Inflammatory macrophage treated with lipopolysaccharide for 4 hours (primary cell): ENCODE measurements around the gene PAM16.
A peak's percentile ranks its signal among the peaks of the same experiment; 100 is the strongest.

Experiments used
- DNase-seq: peaks from one replicate; pipeline ENCODE4 v3.0.0-alpha.2; 2020

The PAM16 gene

GRCh38 chr16:4317532-4318450, 33.3 kb downstream of the PAM16 start:
- no peak for DNase-seq

GRCh38 chr16:4316864-4317531, 34.1 kb downstream of the PAM16 start:
- no peak for DNase-seq

- no peak for DNase-seq
Observed at GRCh38 chr16:4316108-4316863, 34.8 kb downstream of the PAM16 start.

- no peak for DNase-seq
Observed at GRCh38 chr16:4315186-4316107, 35.7 kb downstream of the PAM16 start, which contains the start of gene GLIS2. Gene GLIS2, plus strand, starts transcription at chr16:4316067. Its CDS starts 16,214 bp downstream, at chr16:4332281.

- no peak for DNase-seq
Observed at GRCh38 chr16:4314532-4315185, 36.5 kb downstream of the PAM16 start.

- peak; percentile 53 for DNase-seq
Observed at GRCh38 chr16:4313563-4314531, 37.3 kb downstream of the PAM16 start.

DNA sequence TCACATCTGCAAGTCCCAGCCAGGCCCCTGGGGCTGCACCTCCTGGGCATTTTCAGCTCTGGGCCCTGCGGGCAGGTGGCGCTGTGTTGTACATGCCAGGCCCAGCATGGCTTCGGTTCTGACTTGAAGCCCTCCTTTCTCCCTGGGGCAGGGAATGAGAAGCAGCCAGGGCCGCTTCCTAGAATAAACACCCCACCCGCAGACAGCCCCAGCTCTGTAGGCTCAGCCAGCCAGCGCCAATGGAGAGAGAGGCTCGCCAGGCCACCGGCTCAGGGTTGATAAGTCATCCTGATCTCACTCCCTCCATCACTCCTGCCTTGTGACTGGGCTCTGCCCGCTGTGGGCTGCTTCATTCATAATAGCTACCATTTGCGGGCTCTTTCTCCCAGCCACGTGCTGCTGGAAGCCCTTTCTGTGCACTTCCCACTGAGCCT, 41.3 kb downstream of the PAM16 start:
- DNase-seq, result peak; percentile 56

- peak; percentile 30 for DNase-seq
Observed at GRCh38 chr16:4309102-4309832, 41.9 kb downstream of the PAM16 start.

- peak; percentile 96 for DNase-seq
Observed at GRCh38 chr16:4307215-4308037, 43.7 kb downstream of the PAM16 start.

DNA sequence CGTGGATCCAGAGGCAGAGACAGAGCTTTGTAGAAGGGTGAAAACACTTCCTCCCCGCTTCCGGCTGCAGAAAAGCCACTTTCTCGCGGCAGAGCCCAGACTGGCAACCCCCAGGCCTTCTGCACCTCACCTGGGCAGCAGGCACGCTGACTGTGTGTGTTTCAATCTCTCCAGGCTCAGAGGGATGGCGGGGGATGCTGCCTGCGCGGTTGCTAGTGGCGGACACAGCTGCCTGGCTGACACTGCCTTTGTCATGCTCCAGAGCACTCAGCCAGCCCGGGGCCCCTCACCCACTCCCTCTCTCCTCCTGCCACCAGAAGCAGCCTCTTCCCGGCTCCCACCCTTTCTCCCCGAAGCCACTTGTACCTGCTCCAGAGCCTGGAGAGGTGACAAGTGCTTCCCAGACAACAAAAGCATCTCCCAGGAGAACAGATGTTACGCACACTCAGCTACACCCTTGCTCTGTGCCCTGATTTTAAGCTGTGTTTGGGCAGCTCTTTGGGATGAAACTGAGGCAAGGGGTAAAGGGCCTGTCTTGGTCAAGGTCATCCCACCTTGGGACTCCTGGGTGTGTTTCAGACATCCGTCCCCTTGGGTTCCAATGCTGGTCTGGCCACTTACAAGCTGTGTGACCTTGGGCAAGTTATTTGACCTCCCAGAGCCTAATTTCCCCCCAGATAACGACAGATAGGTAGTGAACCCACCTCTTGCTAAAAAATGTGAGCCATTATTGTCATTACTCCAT, 44.5 kb downstream of the PAM16 start:
- DNase-seq, result no peak

GRCh38 chr16:4303973-4304372, 47.1 kb downstream of the PAM16 start:
- no peak for DNase-seq

DNA sequence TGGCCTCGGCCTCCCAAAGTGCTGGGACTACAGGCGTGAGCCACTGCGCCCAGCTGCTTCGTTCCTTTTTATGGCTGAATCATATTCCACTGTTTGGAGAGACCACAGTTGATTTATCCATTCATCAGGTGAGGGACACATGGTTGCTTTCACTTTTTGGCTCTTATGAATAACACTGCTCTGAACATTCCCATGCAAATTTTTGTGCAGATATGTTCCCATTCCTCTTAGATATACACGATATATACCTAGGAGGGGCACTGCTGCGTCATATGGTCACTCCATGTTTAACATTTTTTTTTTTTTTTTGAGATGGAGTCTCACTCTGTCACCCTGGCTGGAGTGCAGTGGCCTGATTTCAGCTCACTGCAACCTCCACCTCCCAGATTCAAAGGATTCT, 49.2 kb downstream of the PAM16 start:
- DNase-seq, result no peak

- DNase-seq, result no peak
Observed at GRCh38 chr16:4301177-4301576, 49.9 kb downstream of the PAM16 start.

- DNase-seq, result no peak
Observed at GRCh38 chr16:4298761-4299522, 52.2 kb downstream of the PAM16 start.

DNA sequence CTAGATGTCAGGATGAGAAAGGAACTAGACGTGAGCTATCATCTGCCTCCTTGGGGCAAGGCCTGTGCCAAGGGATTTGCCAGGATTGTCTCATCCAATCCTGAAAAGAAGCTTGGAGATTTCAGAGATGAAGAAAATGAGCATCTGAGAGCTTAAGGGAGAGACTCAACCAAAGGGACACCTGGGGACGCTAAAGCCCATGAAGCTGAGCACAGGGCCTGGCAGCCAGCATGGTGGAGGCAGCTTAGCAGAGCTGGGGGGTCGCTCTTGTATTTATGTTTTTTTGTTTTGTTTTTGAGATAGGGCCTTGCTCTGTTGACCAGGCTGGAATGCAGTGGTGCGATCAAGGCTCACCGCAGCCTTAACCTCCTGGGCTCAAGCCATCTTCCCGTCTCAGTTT, 53.6 kb downstream of the PAM16 start:
- no peak for DNase-seq

DNA sequence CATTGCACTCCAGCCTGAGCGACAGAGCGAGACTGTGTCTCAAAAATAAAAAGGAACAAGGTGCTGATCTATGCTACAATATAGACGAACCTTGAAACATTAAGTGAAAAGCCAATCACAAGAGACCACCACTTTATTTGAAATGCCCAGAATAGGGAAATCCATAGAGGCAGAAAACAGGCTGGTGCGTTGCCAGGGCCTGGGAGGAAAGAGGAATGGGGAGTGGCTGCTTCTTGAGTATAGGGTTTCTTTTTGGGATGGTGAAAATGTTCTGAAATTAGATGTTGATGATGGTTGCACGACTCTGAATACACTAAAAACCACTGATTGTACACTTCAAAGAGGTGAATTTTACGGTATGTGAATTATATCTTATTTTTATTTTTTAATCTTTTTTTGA, 55.5 kb downstream of the PAM16 start:
- DNase-seq, result no peak

DNA sequence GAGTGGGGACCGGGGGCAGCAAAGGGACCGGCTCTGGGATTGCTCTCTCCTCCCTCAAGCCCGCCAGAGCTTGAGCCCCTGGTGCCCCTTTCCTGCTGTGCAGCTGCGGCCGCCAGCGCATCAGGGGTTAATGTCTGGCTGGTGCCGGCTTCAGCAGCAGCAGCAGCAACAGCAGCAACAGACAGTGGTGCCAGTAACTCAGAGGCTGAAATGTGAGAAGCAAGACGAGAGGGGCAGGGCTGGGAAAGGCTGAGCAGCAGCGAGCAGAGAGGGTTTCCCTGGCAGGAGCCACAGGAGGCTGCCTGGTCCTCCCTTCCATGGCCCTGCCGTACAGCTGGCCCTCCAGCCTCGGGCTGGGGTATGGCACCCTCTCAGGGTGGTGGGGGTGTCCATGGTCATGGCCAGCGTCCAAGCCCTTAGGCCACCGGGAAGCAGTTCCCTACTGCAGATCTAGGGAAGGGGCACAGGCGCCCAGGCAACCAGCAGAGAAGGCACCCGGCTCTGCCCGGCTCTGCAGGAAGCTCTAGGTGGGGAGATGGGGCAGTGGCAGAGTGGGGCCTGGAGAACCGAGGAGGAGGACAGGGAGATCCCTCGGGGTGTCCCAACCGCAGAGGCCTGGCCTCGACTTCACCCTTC, 57.2 kb downstream of the PAM16 start:
- no peak for DNase-seq
